GM18505 (cell line): Measurements from ENCODE around the gene CD3D.
"Not testable (repeated sequence)": the region's sequence is repeated elsewhere in the genome, so short reads cannot be mapped to it uniquely, and the experiment has no call there.

Experiments used
- ATAC-seq: cut with Tn5 transposase; IDR thresholded peaks from one replicate; pipeline ENCODE4 v1.9.1; 2021; ENCODE audit not compliant: unreplicated experiment
- POLR2A ChIP-seq: IDR thresholded peaks from 4 replicates; pipeline ENCODE4 v1.6.1; 2011; ENCODE audit warnings: borderline replicate concordance; ENCODE audit not compliant: insufficient read depth, insufficient read length; ENCODE audit errors: extremely low read depth

CD3D gene

DNA sequence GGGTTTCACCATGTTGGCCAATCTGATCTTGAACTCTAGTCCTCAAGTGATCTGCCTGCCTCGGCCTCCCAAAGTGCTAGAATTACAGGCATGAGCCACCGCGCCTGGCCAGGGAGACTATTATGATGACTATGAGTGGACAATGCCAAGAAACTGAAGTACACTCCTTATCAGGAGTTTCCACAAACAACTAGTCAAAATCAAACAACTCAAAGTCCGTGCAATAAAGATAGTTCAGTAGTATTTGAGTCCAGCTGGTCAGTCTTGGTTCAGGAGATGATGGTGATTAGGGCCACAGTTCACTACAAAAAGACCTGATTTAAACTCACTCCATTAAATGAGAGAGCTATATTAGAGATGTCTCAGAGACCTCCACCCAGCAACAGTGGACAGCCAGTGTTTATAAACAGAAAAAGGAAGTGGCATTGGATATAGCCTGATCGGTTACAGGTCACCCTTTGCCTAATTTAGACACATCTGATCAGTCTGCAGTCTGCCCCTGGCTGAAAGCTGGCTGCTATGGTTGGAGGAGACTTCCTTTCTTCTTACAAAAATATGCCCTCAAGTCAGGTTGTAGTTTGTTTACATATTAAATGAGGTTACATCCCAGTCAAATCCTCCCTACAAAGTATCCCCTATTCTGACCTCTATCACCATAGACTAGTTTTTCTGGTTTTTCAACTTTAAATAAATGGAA lies 21.0 kb downstream of the CD3D start:
- no peak for ATAC-seq
- TF ChIP-seq POLR2A = no peak

GRCh38 chr11:118320515-118320914 lies 22.0 kb downstream of the CD3D start:
- no peak for TF ChIP-seq POLR2A
- no peak for ATAC-seq

- ATAC-seq = no peak
- no peak for TF ChIP-seq POLR2A
Measured at GRCh38 chr11:118319337-118319707, 23.2 kb downstream of the CD3D start.

DNA sequence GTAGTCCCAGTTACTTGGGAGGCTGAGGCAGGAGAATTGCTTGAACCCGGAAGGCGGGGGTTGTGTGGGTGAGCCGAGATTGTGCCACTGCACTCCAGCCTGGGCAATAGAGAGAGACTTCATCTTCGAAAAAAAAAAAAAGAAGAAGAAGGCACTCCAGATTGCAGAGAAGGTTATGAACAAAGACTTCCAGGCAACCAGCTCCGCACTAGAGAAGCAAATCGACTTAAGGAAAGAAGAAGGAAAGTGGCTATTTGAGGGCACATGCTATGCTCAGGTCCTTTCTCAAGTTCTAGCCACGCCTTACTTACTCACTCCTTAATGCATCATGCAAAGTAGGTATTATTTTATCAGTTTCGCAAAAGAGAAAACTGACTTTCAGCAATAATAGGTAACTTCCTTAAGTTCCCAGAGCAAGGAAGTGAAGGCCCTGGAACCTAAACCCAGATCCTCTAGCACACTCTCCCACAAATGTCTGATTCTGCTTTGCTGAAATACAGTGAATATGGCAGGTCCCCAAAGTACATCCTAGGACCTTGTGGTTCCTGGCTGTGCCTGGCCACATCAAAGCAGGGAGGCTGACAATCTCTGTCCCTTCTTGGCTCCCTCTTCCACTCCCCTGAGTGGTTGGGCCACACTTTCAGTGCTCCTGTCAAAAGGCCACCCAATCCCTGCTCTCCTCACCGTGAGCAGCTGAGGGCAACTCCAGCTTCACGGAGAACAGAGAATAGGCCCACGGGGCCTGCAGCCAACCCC lies 23.7 kb downstream of the CD3D start:
- no peak for ATAC-seq
- TF ChIP-seq POLR2A = no peak

DNA sequence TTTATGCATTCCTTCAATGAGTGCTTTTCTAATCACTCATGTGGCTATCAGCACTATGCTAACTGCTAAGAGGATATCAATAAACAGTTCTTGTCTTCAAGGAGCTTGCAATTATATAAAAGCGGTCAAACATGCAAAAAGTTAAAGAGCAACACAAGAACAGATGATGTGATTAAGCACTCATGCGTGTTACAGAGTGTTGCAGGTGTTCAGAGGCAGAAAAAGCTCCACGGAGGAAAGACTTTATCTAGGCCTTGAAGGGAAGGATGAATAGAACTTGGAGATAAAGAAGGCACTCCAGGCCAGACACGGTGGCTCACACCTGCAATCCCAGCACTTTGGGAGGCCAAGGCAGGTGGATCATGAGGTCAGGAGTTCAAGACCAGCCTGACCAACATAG lies 24.4 kb downstream of the CD3D start:
- TF ChIP-seq POLR2A = no peak
- no peak for ATAC-seq

GRCh38 chr11:118314988-118315411 lies 27.5 kb downstream of the CD3D start:
- no peak for TF ChIP-seq POLR2A
- ATAC-seq = no peak

DNA sequence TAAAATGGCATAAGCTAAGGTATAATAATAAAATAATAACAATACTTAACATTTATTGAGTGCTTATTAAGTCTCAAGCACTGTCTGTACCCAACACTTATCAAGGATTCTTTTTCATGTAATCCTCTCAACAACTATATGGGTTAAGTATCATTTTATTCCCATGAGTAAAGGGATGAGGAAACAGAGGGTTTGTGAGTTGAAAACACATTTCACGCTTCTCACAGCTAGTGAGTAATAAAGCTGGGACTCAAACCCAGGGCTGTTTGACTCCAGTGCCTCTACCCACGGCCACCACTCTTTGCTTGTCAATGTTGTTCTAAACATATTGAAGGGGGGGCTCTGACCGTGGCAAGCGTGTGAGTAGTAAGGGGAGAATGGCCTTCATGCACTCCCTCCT lies 29.3 kb downstream of the CD3D start:
- ATAC-seq = no peak
- no peak for TF ChIP-seq POLR2A

DNA sequence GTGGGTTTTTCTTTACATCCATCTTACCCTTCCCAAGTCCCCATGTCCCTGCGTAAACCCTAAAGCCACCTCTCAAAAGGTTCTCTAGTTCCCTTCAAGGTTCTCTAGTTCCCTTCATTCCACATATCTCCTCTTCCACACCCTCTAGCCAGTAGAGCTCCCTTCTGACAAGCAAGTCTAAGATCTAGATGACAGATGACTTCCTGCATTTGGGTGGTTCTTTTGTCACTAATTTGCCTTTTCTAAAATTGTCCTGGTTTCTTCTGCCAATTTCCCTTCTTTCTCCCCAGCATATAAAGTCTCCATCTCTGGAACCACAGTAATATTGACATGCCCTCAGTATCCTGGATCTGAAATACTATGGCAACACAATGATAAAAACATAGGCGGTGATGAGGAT lies 30.2 kb downstream of the CD3D start:
- no peak for TF ChIP-seq POLR2A

DNA sequence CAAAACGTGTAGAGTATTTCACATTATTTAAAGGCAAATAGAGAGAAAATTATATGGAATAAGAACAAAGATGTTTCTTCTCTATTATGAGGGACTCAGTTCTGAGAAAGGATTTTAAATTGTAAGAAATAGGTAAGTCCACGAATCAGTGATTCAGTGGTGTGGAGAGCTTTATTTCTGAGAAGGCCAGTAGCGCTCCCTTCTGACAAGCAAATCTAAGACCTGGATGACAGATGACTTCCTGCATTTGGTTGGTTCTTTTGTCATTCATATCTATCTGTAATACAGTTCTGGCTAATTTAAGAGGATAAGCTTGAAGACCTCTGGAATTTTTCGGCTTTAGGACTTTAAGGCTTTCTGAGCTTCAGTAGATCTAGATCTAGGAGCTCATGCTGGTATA lies 31.0 kb downstream of the CD3D start:
- no peak for ATAC-seq
- no peak for TF ChIP-seq POLR2A

More for the DNA sequence above, 30.2 kb downstream of the CD3D start:
- ATAC-seq = no peak

DNA sequence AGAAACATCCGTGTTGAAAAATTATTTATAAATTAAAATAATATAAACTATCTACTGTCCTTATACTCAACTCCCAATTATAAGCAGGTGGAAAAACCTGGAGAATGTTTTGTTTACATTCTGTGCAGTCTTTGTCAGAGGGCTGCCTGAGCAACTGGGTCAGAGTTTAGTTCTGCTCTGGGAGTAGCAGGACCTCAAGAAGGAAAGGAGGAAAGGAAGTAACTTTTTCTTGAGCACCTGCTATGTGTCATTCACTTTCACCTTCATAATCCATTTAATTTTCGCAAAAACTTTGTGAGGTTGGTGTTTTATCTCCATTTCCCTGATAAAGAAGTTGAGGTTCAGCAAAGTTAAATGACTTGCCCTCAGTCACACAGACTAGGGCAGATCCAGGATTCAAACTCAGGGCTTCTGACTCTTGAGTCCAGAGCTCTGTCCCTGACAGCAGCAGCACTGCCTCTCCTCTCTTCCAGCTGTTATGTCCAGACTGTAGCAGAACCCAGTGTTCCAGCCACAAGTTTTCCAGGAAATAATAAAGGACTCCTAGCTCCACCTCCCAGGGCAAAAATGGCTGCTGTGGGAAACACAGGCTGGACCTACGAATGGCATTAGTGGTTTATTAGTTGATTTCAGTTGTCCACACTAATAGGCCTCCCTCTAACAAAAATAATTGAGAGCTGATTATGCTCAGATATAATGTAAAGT lies 31.6 kb downstream of the CD3D start:
- TF ChIP-seq POLR2A = no peak
- ATAC-seq = no peak

DNA sequence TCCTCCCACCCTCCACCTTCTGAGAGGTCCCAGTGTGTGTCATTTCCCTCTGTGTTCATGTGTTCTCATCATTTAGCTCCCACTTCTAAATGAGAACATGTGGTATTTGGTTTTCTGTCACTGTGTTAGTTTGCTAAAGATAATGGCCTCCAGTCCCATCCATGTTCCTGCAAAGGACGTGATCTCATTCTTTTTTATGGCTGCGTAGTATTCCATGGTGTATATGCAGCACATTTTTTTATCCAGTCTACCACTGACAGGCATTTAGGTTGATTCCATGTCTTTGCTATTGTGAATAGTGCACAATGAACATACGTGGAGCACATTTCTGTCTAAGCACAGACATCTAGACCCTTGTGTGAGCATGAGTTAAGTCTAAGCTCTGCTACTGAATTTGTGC lies 32.2 kb downstream of the CD3D start:
- TF ChIP-seq POLR2A = no peak
- ATAC-seq = no peak

DNA sequence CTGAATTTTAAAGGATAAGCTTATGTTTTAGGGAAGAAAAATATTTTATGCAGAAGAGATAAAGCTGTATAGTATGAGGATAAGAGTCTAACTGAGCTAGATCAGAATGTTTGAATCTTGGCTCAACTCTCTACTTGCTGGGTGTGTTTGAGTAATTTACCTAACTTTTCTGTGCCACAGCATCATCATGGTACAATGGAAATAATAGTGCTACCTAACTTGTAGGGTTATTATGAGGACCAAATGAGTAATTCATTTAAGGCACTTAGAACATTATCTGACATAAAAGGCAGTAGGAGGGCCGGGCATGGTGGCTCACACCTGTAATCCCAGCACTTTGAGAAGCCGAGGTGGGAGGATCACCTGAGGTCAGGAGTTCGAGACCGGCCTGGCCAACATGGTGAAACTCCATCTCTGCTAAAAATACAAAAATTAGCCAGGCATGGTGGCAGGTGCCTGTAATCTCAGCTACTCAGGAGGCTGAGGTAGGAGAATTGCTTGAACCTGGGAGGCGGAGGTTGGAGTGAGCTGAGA lies 33.4 kb downstream of the CD3D start:
- not testable (repeated sequence) for ATAC-seq

- ATAC-seq = no peak
- no peak for TF ChIP-seq POLR2A
Measured at GRCh38 chr11:118306556-118306955, 35.9 kb downstream of the CD3D start.

GRCh38 chr11:118305726-118306125 lies 36.8 kb downstream of the CD3D start:
- no peak for TF ChIP-seq POLR2A
- no peak for ATAC-seq
